Esophagus squamous epithelium (tissue), 4 donors: ENCODE measurements around the gene SRPRA.

Experiments
- CTCF ChIP-seq, 6 experiments: fragments of 450-650 bp in 4 of 6; fragments of 200-600 bp in 2 of 6; sonication (generic) in 2 of 6; IDR thresholded peaks; one replicate each; pipeline ENCODE4 v1.5.1; 2016 to 2019; ENCODE audit warnings: antibody characterized with exemption in 6 of 6, mild to moderate bottlenecking in 4 of 6, moderate library complexity in 4 of 6
- POLR2A ChIP-seq, 4 donors: fragments of 450-650 bp; IDR thresholded peaks; one replicate each; pipeline ENCODE4 v1.6.1; 2017; ENCODE audit warnings: antibody characterized with exemption in 4 of 4, mild to moderate bottlenecking in 4 of 4, moderate library complexity in 3 of 4

DNA sequence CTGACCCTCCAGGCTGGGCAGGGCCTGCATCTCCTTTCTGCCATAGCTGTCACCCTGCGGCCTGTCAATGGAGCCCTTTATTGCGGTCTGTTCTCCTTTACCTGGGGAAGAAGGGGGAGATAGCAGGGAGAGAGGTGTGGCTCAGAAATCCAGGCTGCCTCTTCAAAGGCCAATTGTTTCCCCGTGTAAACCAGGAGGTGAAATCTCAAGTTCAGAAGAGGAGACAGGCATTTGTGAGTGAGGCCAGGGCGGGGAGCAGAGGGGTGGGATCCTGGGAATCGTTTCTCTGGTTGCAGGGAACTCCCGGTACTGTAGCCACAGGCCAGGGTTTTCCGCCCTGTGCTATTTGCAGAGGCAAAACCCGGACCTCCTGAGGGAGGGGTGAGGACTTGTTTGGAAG is 44.3 kb upstream of the SRPRA start:
- TF ChIP-seq CTCF (IDR thresholded peaks at IDR 0.05) = no peak
- TF ChIP-seq POLR2A (IDR thresholded peaks at IDR 0.05) = no peak
